ENCODE results near the gene PRSS56.
A peak's percentile ranks its signal among the peaks of the same experiment; 100 is the strongest.

DNA sequence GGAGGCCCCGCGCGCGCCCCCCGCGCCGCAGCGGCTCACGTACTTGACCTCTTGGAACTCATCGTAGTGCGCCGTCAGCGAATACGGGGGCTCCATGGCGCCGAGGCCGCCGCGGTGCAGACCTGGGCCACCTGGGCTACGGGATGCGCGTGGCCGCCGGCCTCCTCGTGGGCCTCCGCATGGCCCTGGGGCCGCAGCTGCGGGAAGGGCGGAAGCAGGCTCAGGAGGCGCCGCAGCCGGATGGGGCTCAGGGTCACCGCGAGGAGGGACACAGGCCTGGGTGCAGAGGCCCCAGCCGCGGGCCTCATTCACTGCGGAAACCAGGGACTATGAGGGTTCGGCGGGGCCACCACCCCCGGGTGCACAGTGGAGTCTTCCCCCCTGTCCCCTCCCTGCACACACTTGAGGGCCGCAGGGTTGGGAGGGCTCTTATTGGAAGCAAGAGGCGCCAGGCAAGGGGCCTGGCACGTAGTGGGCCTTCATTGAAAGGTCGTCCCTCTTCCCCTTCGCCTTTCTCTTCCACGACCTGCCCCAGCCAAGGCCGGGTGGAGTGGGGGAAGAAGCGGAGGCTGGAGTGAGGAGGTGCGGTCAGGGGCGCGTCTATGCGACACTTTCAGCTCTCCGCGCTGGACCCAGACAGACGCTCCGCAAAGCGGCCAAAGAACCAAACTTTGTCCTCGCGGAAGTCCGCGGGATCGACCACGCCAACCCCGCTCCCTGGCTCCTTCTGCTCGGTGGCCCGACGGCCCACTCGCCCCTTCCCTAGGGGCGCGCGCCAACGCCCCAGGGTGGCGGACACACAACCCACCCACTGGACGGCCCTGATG, 33.4 kb upstream of the PRSS56 start:
- TF ChIP-seq, protein P1, sequence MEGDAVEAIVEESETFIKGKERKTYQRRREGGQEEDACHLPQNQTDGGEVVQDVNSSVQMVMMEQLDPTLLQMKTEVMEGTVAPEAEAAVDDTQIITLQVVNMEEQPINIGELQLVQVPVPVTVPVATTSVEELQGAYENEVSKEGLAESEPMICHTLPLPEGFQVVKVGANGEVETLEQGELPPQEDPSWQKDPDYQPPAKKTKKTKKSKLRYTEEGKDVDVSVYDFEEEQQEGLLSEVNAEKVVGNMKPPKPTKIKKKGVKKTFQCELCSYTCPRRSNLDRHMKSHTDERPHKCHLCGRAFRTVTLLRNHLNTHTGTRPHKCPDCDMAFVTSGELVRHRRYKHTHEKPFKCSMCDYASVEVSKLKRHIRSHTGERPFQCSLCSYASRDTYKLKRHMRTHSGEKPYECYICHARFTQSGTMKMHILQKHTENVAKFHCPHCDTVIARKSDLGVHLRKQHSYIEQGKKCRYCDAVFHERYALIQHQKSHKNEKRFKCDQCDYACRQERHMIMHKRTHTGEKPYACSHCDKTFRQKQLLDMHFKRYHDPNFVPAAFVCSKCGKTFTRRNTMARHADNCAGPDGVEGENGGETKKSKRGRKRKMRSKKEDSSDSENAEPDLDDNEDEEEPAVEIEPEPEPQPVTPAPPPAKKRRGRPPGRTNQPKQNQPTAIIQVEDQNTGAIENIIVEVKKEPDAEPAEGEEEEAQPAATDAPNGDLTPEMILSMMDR (IDR thresholded peaks at IDR 0.05) = no peak
- TF ChIP-seq EZH2 (IDR thresholded peaks at IDR 0.05) = peak; percentile 83
- peak; percentile 79 for TF ChIP-seq EZH2phosphoT487 (IDR thresholded peaks at IDR 0.05)
